ENCODE data around the gene SSH3. TPM values are rescaled to one million over a fixed set of nuclear protein-coding genes. Genes with fewer than 3 reads are reported as not detected.

The SSH3 gene
- total and polyA plus RNA-seq, 2 of the 4 experiments (the other 2 are of a cell fraction) = 7.3 to 26.7 TPM

- ATAC-seq (ENCODE audit: low read depth) (no peak), DNase-seq (no peak)
- no peak overlapping the region for H3K18ac ChIP-seq (ENCODE audit: low read depth, low read length)
- CTCF ChIA-PET = no interaction called here
- H4K20me1 ChIP-seq (ENCODE audit: insufficient read depth, low read length) = peaks cover 5% of the 10 kb centered on the region
- no peak overlapping the region for H3K4me2 ChIP-seq (ENCODE audit: low read depth, low read length)
- POLR2A ChIA-PET (ENCODE audit: unreplicated experiment) = no interaction called here
- no peak overlapping the region for H3K4ac ChIP-seq (ENCODE audit: low read depth, low read length)
- intact Hi-C loops (cut with micrococcal nuclease) = no loop called here
- no peaks in the 10 kb centered on the region for H3K27me3 ChIP-seq (ENCODE audit: control insufficient read depth, insufficient read depth, low read length)
- no peak overlapping the region for H4K91ac ChIP-seq (ENCODE audit: insufficient read depth, low read depth, low read length)
- in situ Hi-C loops (cut with MboI; ENCODE audit: low sequenced_read_pairs) = no loop called here
- BruUV-seq (replicated peaks) = no TSS peak
- no peak overlapping the region for H4K8ac ChIP-seq (ENCODE audit: low read depth in 2 of 2, low read length in 2 of 2)
- no peak overlapping the region for H3K4me3 ChIP-seq (ENCODE audit: insufficient read depth, low read depth, low read length)
- WGBS, 2 experiments (ENCODE audit: extremely low coverage in 2 of 2, insufficient read length in 1 of 2) = 100% methylated on average over 4 of the region's 27 CpGs; no CpG with 5 or more reads in 1 of the 2 experiments
- TF ChIP-seq CHD1 (IDR thresholded peaks at IDR 0.05; ENCODE audit: low read depth, low read length) = no peak
- peaks cover 15 to 44% of the 10 kb centered on the region in 2 experiments for H3K79me1 ChIP-seq (ENCODE audit: low read depth in 1 of 2, low read length in 2 of 2)
- H2AK9ac ChIP-seq (replicated peaks; ENCODE audit: low read depth, low read length, poor library complexity) = no peak overlapping the region
- no peak overlapping the region for H3K9ac ChIP-seq (ENCODE audit: low read depth, low read length)
- dilution Hi-C loops (cut with HindIII; ENCODE audit: low sequenced_read_pairs, unreplicated experiment) = no loop called here
- peaks cover 66% of the 10 kb centered on the region for H3K36me3 ChIP-seq (ENCODE audit: control insufficient read depth, insufficient read depth, low read length)
- peaks cover 7% of the 10 kb centered on the region for H3K9me1 ChIP-seq (ENCODE audit: insufficient read depth, low read length)
- H3K56ac ChIP-seq (ENCODE audit: extremely low read depth, insufficient read depth, low read length) = no peak overlapping the region
- no peak overlapping the region for H3K23ac ChIP-seq (ENCODE audit: low read depth, low read length)
- H3K14ac ChIP-seq (replicated peaks; ENCODE audit: low read depth, low read length) = no peak overlapping the region
- no peak overlapping the region for H3K27ac ChIP-seq (ENCODE audit: insufficient read depth, low read length)
- H2AFZ ChIP-seq (replicated peaks; ENCODE audit: low read length, poor library complexity) = no peak overlapping the region
- H4K5ac ChIP-seq (ENCODE audit: low read depth, low read length) = no peak overlapping the region
- no peak overlapping the region for H2BK120ac ChIP-seq (ENCODE audit: low read depth, low read length)
- no peak overlapping the region for H2BK5ac ChIP-seq (ENCODE audit: low read depth, low read length, poor library complexity, severe bottlenecking)
- peaks cover 13% of the 10 kb centered on the region for H3K4me1 ChIP-seq (ENCODE audit: control insufficient read depth, insufficient read depth, low read length)
- no peak overlapping the region for H2BK15ac ChIP-seq (ENCODE audit: low read depth, low read length)
- H2BK20ac ChIP-seq (ENCODE audit: low read depth, low read length) = no peak overlapping the region
- H2AK5ac ChIP-seq (ENCODE audit: low read depth, low read length) = no peak overlapping the region
- no peaks in the 10 kb centered on the region for H3K9me3 ChIP-seq (ENCODE audit: control insufficient read depth, insufficient read depth, low read length)
Measured at GRCh38 chr11:67281552-67282150, 21.7 kb upstream of the SSH3 start.
